ENCODE results near the gene NCKAP5. TPM values are rescaled to one million over a fixed set of nuclear protein-coding genes. Genes with fewer than 3 reads are reported as not detected.

Gene NCKAP5
- total and polyA plus RNA-seq, 2 of the 8 experiments (the other 6 are each of a cell fraction or from before 2014, with no cell fraction given) = 0.27 to 0.86 TPM

DNA sequence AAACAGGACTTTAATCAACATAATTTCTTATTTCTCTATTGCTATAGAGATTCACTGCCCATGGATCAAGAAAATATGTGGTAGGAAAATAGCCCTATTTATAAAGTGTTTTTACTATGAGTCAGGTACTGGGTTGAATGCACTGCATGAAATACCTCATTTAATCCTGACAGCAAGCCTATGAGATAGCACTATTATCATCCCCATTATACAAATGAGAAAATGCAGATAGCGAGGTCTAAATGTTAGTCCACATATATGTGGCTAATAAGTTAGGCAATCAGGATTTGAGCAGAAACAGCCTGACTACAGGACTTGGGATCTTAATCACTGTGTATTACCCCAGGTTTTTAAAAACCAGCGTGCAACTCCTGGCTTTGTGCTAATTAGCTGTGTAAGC lies 889.8 kb downstream of the NCKAP5 start:
- H2BK12ac ChIP-seq (ENCODE audit: low read depth, low read length) = no peak overlapping the region
- H4K20me1 ChIP-seq (replicated peaks in 1 of 2; ENCODE audit: control insufficient read depth in 1 of 2, insufficient read depth in 2 of 2, low read length in 2 of 2) = no peaks in the 10 kb centered on the region
- H2AFZ ChIP-seq (ENCODE audit: low read length) = no peak overlapping the region
- no peaks in the 10 kb centered on the region for H3K27me3 ChIP-seq (replicated peaks in 1 of 4; ENCODE audit: control insufficient read depth in 3 of 4, extremely low read depth in 1 of 4, insufficient read depth in 3 of 4, low read length in 3 of 4)
- no peak overlapping the region for H4K91ac ChIP-seq (replicated peaks; ENCODE audit: insufficient read length, low read length)
- no peak overlapping the region for H3K4me2 ChIP-seq (ENCODE audit: insufficient read depth in 1 of 2, low read depth in 2 of 2, low read length in 2 of 2)
- H2BK5ac ChIP-seq (ENCODE audit: low read depth, low read length) = no peak overlapping the region
- no peaks in the 10 kb centered on the region for H3K79me1 ChIP-seq (ENCODE audit: low read depth, low read length)
- H3K36me3 ChIP-seq (ENCODE audit: control insufficient read depth in 2 of 4, insufficient read depth in 4 of 4, low read length in 3 of 4) = no peaks in the 10 kb centered on the region
- WGBS, 2 experiments (ENCODE audit: extremely low coverage in 1 of 2, insufficient coverage in 1 of 2, insufficient read length in 1 of 2, insufficient replicate concordance in 2 of 2, low coverage in 1 of 2, low lambda C conversion rate in 2 of 2, missing lambda C conversion rate in 1 of 2) = 89% methylated on average over 2 of the region's 2 CpGs; no CpG with 5 or more reads in 1 of the 2 experiments
- H3K23me2 ChIP-seq (ENCODE audit: low read depth, low read length) = no peaks in the 10 kb centered on the region
- no peak for FAIRE-seq
- H3K9ac ChIP-seq (replicated peaks in 1 of 4; ENCODE audit: extremely low read depth in 1 of 4, low read depth in 3 of 4, low read length in 3 of 4) = no peak overlapping the region
- no peak overlapping the region for H4K5ac ChIP-seq (ENCODE audit: insufficient read length, low read depth, low read length)
- H3K14ac ChIP-seq (ENCODE audit: insufficient read length) = no peak overlapping the region
- H3K18ac ChIP-seq (ENCODE audit: extremely low read depth, low read length) = no peak overlapping the region
- no peak overlapping the region for H3K23ac ChIP-seq (ENCODE audit: insufficient read length)
- no peak overlapping the region for H3K56ac ChIP-seq (replicated peaks; ENCODE audit: insufficient read length, low read depth, low read length)
- no peaks in the 10 kb centered on the region for H3K79me2 ChIP-seq (ENCODE audit: control insufficient read depth in 1 of 2, insufficient read depth in 2 of 2, low read length in 2 of 2)
- H3K27ac ChIP-seq (ENCODE audit: low read depth, low read length) = no peak overlapping the region
- H3K4me3 ChIP-seq (ENCODE audit: extremely low read depth in 1 of 4, insufficient read depth in 2 of 4, low read depth in 3 of 4, low read length in 4 of 4) = no peak overlapping the region
- H2BK15ac ChIP-seq (ENCODE audit: low read length) = no peak overlapping the region
- DNase-seq (ENCODE audit: low read depth in 1 of 2, low spot score in 2 of 2) = no peak
- no peak overlapping the region for H4K8ac ChIP-seq (ENCODE audit: extremely low read depth, insufficient read depth, low read length)
- CTCF ChIA-PET (ENCODE audit: partially characterized antibody) = interaction anchor here (1.0 to 1.9 kb wide), 2 partner anchors 9 to 11 kb away, joined by 3 to 7 read pairs; no protein-coding TSS in a partner anchor
- H3K9me3 ChIP-seq (ENCODE audit: insufficient read depth in 2 of 2, low read depth in 1 of 2, low read length in 1 of 2) = no peaks in the 10 kb centered on the region
- H2AK5ac ChIP-seq (ENCODE audit: low read depth, low read length) = no peak overlapping the region
- no peaks in the 10 kb centered on the region for H3K4me1 ChIP-seq (replicated peaks in 1 of 4; ENCODE audit: control insufficient read depth in 3 of 4, insufficient read depth in 4 of 4, low read length in 3 of 4)
- H3K4ac ChIP-seq (replicated peaks; ENCODE audit: insufficient read length, low read depth, low read length) = no peak overlapping the region
- no peak overlapping the region for H2BK20ac ChIP-seq (ENCODE audit: low read length)
- H2BK120ac ChIP-seq (replicated peaks; ENCODE audit: low read depth, low read length) = no peak overlapping the region
- POLR2A ChIA-PET (ENCODE audit: partially characterized antibody) = no interaction called here
- TF ChIP-seq CTCF (IDR thresholded peaks at IDR 0.05; ENCODE audit: control extremely low read depth in 1 of 3, insufficient read depth in 1 of 3, low read depth in 1 of 3, low read length in 3 of 3) (no peak), CHD2 (IDR thresholded peaks at IDR 0.05; ENCODE audit: low read length) (no peak), CREB1 (IDR thresholded peaks at IDR 0.05) (no peak), EZH2 (IDR thresholded peaks at IDR 0.05; ENCODE audit: low read depth, low read length, severe bottlenecking) (no peak), PHF8 (conservative IDR thresholded peaks at IDR 0.05; ENCODE audit: low read depth, low read length) (no peak), FOSL1 (IDR thresholded peaks at IDR 0.05; ENCODE audit: insufficient read depth, low read depth, low read length) (no peak), BRCA1 (IDR thresholded peaks at IDR 0.05; ENCODE audit: low read depth, low read length) (no peak), ATF2 (IDR thresholded peaks at IDR 0.05; ENCODE audit: low read length) (no peak), SIRT6 (IDR thresholded peaks at IDR 0.05; ENCODE audit: low read length) (no peak), EGR1 (IDR thresholded peaks at IDR 0.05; ENCODE audit: borderline replicate concordance, low read depth, low read length) (no peak)
